Fibroblast of the aortic adventitia (primary cell): Measurements from ENCODE around the gene ARHGAP15. TPM values are rescaled to one million over a fixed set of nuclear protein-coding genes. Genes with fewer than 3 reads are reported as not detected.

Source experiments
- DNase-seq: peaks from one replicate; pipeline ENCODE4 v3.0.0-alpha.2; 2010; ENCODE audit warnings: low read depth
- H3K4me3 ChIP-seq: 2 replicates; pipeline ENCODE4 v1.5.1; 2011; ENCODE audit warnings: low read depth, mild to moderate bottlenecking, control low read depth, low read length, moderate library complexity
- CTCF ChIP-seq: IDR thresholded peaks from 2 replicates; pipeline ENCODE4 v1.5.1; 2011; ENCODE audit warnings: mild to moderate bottlenecking, low read length, control low read depth, inconsistent platforms; ENCODE audit not compliant: insufficient read depth
- total RNA-seq: library from RNA; depleted of rRNA; stranded (reverse); fragments of >200 nt; gene quantifications from 2 replicates; pipeline ENCODE4 v1.2.3, GENCODE V29; 2012; ENCODE audit warnings: low replicate concordance

The ARHGAP15 gene
- total RNA-seq, 1 donor: not detected

GRCh38 chr2:143473820-143474219 is 344.6 kb downstream of the ARHGAP15 start:
- no peak for TF ChIP-seq CTCF
- H3K4me3 ChIP-seq: no peak overlapping the region
- no peak for DNase-seq

GRCh38 chr2:143474586-143474985 is 345.4 kb downstream of the ARHGAP15 start:
- no peak for TF ChIP-seq CTCF
- no peak overlapping the region for H3K4me3 ChIP-seq
- no peak for DNase-seq

- no peak overlapping the region for H3K4me3 ChIP-seq
- peak; percentile 53 for DNase-seq
- TF ChIP-seq CTCF: no peak
Observed at GRCh38 chr2:143475041-143475776, 346.0 kb downstream of the ARHGAP15 start.

- no peak for TF ChIP-seq CTCF
- no peak for DNase-seq
- H3K4me3 ChIP-seq: no peak overlapping the region
Observed at GRCh38 chr2:143476336-143477087, 347.3 kb downstream of the ARHGAP15 start.

- DNase-seq: no peak
- TF ChIP-seq CTCF: no peak
- H3K4me3 ChIP-seq: no peak overlapping the region
Observed at GRCh38 chr2:143477714-143478443, 348.7 kb downstream of the ARHGAP15 start.

GRCh38 chr2:143480086-143480485 is 350.9 kb downstream of the ARHGAP15 start:
- no peak for TF ChIP-seq CTCF
- no peak for DNase-seq
- no peak overlapping the region for H3K4me3 ChIP-seq
